ENCODE results near the gene LYRM1.
"Not testable (repeated sequence)": the region's sequence is repeated elsewhere in the genome, so short reads cannot be mapped to it uniquely, and the experiment has no call there.

The LYRM1 gene

GRCh38 chr16:20900299-20901067, at the start of gene LYRM1, which contains the start of gene DCUN1D3:
TSS of gene LYRM1 (plus strand) at chr16:20900771. CDS start at chr16:20915556, 14,785 bp downstream.
TSS of gene DCUN1D3 (minus strand) at chr16:20900358. CDS start at chr16:20862538, 37,820 bp downstream.
- peak; percentile 89 for DNase-seq

- no peak for DNase-seq
Observed at GRCh38 chr16:20850981-20851380, 49.6 kb upstream of the LYRM1 start.

- DNase-seq, result no peak
Observed at GRCh38 chr16:20851601-20852000, 49.0 kb upstream of the LYRM1 start.

- DNase-seq, result no peak
Observed at GRCh38 chr16:20853143-20853542, 47.4 kb upstream of the LYRM1 start.

- DNase-seq, result no peak
Observed at GRCh38 chr16:20853981-20854620, 46.5 kb upstream of the LYRM1 start.

- DNase-seq, result no peak
Observed at GRCh38 chr16:20854963-20855362, 45.6 kb upstream of the LYRM1 start.

- no peak for DNase-seq
Observed at GRCh38 chr16:20857281-20857680, 43.3 kb upstream of the LYRM1 start.

- DNase-seq, result no peak
Observed at GRCh38 chr16:20859229-20859628, 41.3 kb upstream of the LYRM1 start.

GRCh38 chr16:20859699-20860098, 40.9 kb upstream of the LYRM1 start:
- no peak for DNase-seq

- DNase-seq, result no peak
Observed at GRCh38 chr16:20860361-20860760, 40.2 kb upstream of the LYRM1 start.

- not testable (repeated sequence) for DNase-seq
Observed at GRCh38 chr16:20860995-20861394, 39.6 kb upstream of the LYRM1 start.

- no peak for DNase-seq
Observed at GRCh38 chr16:20862162-20862960, 38.2 kb upstream of the LYRM1 start.

- DNase-seq, result not testable (repeated sequence)
Observed at GRCh38 chr16:20864376-20864775, 36.2 kb upstream of the LYRM1 start.

GRCh38 chr16:20865420-20866131, 35.0 kb upstream of the LYRM1 start:
- no peak for DNase-seq

GRCh38 chr16:20866145-20866772, 34.3 kb upstream of the LYRM1 start:
- DNase-seq, result no peak

GRCh38 chr16:20866801-20867200, 33.8 kb upstream of the LYRM1 start:
- no peak for DNase-seq

- DNase-seq, result no peak
Observed at GRCh38 chr16:20867585-20867984, 33.0 kb upstream of the LYRM1 start.

- no peak for DNase-seq
Observed at GRCh38 chr16:20868890-20869289, 31.7 kb upstream of the LYRM1 start.

- no peak for DNase-seq
Observed at GRCh38 chr16:20870122-20870820, 30.3 kb upstream of the LYRM1 start.

GRCh38 chr16:20871258-20871657, 29.3 kb upstream of the LYRM1 start:
- DNase-seq, result no peak

GRCh38 chr16:20871941-20872815, 28.4 kb upstream of the LYRM1 start:
- no peak for DNase-seq

Data from NCI-H1105 (cell line).